Measurements from ENCODE around the gene TBRG4.

The TBRG4 gene

DNA sequence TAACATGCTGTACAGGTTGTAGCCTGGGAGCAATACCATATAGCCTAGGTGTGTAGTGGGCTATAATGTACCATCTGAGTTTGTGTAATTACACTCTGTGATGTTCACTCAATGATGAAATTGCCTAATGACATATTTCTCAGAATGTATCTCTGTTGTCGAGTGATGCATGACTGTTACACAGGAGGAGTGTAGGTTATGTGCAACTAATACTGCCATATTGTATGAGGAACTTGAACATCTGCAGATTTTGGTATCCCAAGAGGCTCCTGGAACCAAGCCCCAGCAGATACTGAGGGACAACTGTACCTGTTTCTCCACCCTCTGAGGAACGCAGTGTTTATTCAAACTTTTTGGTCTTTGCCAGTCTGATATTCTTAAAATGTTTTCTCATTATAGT lies 61.3 kb downstream of the TBRG4 start:
- DNase-seq: no peak

All from activated CD4-positive, alpha-beta T cell treated with anti-CD3 and anti-CD28 coated beads, Interleukin-2, amount 50 U/mL, for 4 hours (primary cell).